Glutamatergic neuron (in vitro differentiated cells): ENCODE measurements around the gene SLC22A2. TPM values are rescaled to one million over a fixed set of nuclear protein-coding genes. Genes with fewer than 3 reads are reported as not detected.

Experiments
- DNase-seq: peaks from one replicate; pipeline ENCODE4 v3.0.0; 2022
- H3K27ac Mint-ChIP-seq: one replicate; pipeline ENCODE4 v1.8.0; 2020; ENCODE audit warnings: mild to moderate bottlenecking, mixed read lengths, inconsistent platforms; ENCODE audit not compliant: unreplicated experiment
- H3K27me3 Mint-ChIP-seq: one replicate; pipeline ENCODE4 v1.8.0; 2020; ENCODE audit warnings: mild to moderate bottlenecking, moderate library complexity, mixed read lengths, inconsistent platforms; ENCODE audit not compliant: unreplicated experiment
- H3K36me3 Mint-ChIP-seq: one replicate; pipeline ENCODE4 v1.8.0; 2020; ENCODE audit warnings: mild to moderate bottlenecking, mixed read lengths, inconsistent platforms; ENCODE audit not compliant: unreplicated experiment
- H3K4me1 Mint-ChIP-seq: one replicate; pipeline ENCODE4 v1.8.0; 2020; ENCODE audit warnings: mild to moderate bottlenecking, low read depth, mixed read lengths, inconsistent platforms; ENCODE audit not compliant: unreplicated experiment
- H3K4me3 Mint-ChIP-seq: one replicate; pipeline ENCODE4 v1.8.0; 2020; ENCODE audit warnings: mild to moderate bottlenecking, mixed read lengths, inconsistent platforms; ENCODE audit not compliant: unreplicated experiment
- H3K9me3 Mint-ChIP-seq: one replicate; pipeline ENCODE4 v1.8.0; 2020; ENCODE audit warnings: mild to moderate bottlenecking, moderate library complexity, mixed read lengths, inconsistent platforms; ENCODE audit not compliant: unreplicated experiment
- CTCF ChIP-seq: fragments of 200-600 bp; sonication (generic); IDR thresholded peaks from one replicate; pipeline ENCODE4 v1.5.0; 2021; ENCODE audit not compliant: partially characterized antibody, unreplicated experiment
- total RNA-seq: library from RNA; stranded (reverse); fragmentation: NEBNext Ultra II Directional; extraction: Animal tissue kit (Norgen Biotek cat#: 25700); gene quantifications from one replicate; pipeline ENCODE4 v1.2.1, GENCODE V29; 2021; ENCODE audit not compliant: unreplicated experiment

Gene SLC22A2
- total RNA-seq, 1 donor from 2014 or later: not detected

GRCh38 chr6:160285541-160286105 is 27.0 kb upstream of the SLC22A2 start:
- Mint-ChIP-seq H3K27ac (no peak overlapping the region), H3K36me3 (no peaks in the 10 kb centered on the region), H3K27me3 (no peaks in the 10 kb centered on the region), H3K4me1 (no peaks in the 10 kb centered on the region), H3K9me3 (no peaks in the 10 kb centered on the region), H3K4me3 (no peak overlapping the region)
- DNase-seq: no peak
- TF ChIP-seq CTCF: no peak

GRCh38 chr6:160284575-160284974 is 26.0 kb upstream of the SLC22A2 start:
- H3K4me1 Mint-ChIP-seq: no peaks in the 10 kb centered on the region
- no peak overlapping the region for H3K4me3 Mint-ChIP-seq
- no peaks in the 10 kb centered on the region for H3K9me3 Mint-ChIP-seq
- no peaks in the 10 kb centered on the region for H3K27me3 Mint-ChIP-seq
- H3K36me3 Mint-ChIP-seq: no peaks in the 10 kb centered on the region
- DNase-seq: no peak
- H3K27ac Mint-ChIP-seq: no peak overlapping the region
- TF ChIP-seq CTCF: no peak

GRCh38 chr6:160282444-160282843 is 23.8 kb upstream of the SLC22A2 start:
- no peak for DNase-seq
- Mint-ChIP-seq H3K4me1 (no peaks in the 10 kb centered on the region), H3K36me3 (no peaks in the 10 kb centered on the region), H3K9me3 (peaks cover 2% of the 10 kb centered on the region), H3K4me3 (no peak overlapping the region), H3K27ac (no peak overlapping the region), H3K27me3 (peaks cover 3% of the 10 kb centered on the region)
- TF ChIP-seq CTCF: no peak

GRCh38 chr6:160279850-160280249 is 21.2 kb upstream of the SLC22A2 start:
- Mint-ChIP-seq H3K4me3 (no peak overlapping the region), H3K27me3 (peaks cover 3% of the 10 kb centered on the region), H3K9me3 (peaks cover 2% of the 10 kb centered on the region), H3K4me1 (no peaks in the 10 kb centered on the region), H3K27ac (no peak overlapping the region), H3K36me3 (no peaks in the 10 kb centered on the region)
- DNase-seq: no peak
- TF ChIP-seq CTCF: no peak

- Mint-ChIP-seq H3K9me3 (peaks cover 2% of the 10 kb centered on the region), H3K27me3 (peaks cover 3% of the 10 kb centered on the region), H3K4me1 (no peaks in the 10 kb centered on the region), H3K27ac (no peak overlapping the region), H3K4me3 (no peak overlapping the region), H3K36me3 (no peaks in the 10 kb centered on the region)
- no peak for DNase-seq
- no peak for TF ChIP-seq CTCF
These were observed 20.2 kb upstream of the SLC22A2 start for GRCh38 chr6:160278786-160279310.
